SHP77 treated with DMSO at 0.1 percent for 48 hours (cell line): ENCODE results near the gene MIPEP.

Experiments
- DNase-seq: peaks from one replicate; lab custom pipeline; 2025; lab: John Stamatoyannopoulos, UW

Gene MIPEP

DNA sequence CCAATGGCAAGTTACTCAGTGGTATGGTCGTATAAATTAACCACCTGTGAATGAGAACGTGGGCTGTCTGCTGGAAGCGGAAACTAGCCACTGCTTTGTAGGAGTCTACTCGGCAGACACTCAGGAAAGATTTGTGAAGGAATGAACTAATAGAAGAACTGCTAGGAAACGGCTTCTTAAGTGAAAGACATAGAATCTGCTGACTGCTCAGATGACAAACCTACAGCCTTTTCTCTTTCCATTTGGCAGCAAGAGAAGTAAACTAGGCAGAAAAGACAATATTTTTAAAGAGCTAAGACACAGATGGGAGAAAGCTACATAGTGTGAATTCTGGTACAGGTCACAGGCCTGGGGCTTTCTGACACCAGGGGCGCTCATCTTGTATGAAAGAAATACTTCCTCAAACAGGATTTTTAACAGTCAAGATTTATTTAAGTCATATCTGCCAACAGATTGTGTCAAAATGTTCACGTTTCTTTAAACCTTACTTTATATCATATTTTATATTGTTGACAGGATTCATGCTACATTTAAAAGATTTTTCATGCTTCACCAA is 78.4 kb downstream of the MIPEP start:
- DNase-seq, result no peak

DNA sequence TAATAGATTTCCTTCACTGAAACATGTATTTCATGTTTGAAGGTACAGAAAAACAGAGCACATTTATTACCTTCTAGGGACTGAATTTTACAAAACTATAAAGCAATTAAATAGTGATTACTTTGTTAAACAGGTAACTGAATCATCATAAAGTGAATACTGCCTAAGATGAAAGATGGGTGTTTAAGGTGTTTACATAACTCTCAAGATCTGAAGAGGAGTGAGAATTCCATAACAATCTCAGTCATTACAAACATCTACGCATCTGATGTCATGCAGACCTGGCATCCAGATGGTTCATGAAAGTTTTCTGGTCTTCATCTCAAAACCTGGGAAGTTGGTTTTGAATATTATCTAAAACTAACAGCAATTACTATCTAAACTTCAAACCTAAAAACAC is 80.4 kb downstream of the MIPEP start:
- DNase-seq, result no peak

DNA sequence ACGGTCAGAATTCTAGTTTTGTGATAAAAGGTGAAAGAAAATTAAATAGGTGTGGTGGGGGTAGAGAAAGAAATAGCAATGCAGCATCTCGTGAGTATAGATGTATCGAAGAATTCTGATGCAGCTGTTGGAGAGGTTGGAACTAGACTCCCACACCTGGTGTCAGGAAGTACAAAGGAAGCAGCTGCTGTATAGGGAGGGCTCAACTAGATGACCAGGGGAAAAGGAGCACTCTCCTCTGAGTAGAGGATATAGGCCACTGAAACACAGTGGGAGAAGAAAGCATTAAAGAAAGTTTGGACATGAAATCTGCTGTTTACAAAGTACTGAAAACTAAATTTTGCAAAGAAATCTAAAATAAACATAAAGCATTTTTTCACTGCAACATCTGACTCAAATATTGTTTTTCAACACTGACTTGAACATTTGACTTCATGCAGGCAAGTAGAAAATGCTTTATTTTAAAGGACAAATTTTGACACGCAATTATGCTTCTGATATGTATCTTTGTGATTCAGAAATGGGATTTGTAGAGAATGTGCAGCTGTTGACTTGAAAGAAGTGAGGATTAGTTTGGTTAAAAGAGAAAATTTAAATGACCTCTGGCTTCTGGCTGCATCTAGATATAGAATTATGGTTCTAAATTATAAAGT is 82.2 kb downstream of the MIPEP start:
- peak; percentile 33 for DNase-seq

DNA sequence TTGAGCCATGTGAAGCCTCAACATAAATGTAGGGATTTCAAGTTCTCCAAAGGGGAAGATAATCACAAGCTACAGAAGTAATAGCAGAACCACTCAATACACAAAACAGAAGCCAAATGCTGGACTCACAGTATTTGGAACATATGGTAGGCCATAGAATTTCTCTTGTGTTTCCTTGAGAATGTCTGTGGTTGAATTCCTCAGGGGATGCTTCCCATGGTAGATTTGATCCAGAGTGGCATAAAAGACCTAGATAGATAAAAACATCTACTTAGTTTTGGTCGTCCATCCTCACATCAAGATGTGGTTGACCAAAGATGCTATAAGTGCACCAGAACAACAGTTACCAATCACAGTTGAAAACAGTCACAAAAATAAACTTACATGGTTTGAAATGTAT is 83.4 kb downstream of the MIPEP start:
- DNase-seq, result no peak

DNA sequence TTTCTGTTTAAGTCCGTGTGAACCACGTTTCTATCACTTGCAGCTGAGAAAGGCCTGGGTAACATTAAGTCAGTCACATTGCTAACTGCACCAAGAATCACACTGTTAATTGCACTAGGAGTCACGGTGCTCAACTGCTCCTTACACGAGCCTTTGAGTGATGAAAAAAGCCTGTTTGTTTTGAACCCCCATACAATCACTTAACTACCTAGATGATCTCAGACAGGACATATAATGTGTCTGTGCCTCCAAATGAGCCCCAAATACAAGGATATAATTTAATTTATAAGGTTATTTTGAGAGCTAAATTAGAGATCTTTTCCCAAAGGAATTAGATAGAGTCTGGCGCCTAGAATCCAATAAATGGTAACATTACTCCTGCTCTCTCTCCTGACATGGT is 84.1 kb downstream of the MIPEP start:
- DNase-seq, result no peak

DNA sequence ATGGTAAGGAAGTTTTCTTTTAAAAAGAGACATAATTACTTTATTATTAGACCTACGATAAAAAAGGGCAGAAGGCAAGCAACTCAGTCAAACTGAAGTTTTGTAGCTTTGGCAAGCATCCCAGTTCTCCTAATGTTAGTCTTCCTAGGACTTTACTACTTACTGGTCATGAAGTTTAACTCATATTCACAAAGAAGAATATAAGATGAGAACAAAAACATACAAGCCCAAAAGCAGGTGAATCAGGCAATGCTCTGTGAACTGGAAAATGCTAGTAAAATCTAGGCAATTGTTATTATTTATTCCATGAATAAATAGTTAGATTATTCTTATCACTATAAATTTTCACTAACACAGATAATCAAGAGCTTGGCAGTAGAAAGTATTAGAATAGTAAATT is 85.0 kb downstream of the MIPEP start:
- no peak for DNase-seq

DNA sequence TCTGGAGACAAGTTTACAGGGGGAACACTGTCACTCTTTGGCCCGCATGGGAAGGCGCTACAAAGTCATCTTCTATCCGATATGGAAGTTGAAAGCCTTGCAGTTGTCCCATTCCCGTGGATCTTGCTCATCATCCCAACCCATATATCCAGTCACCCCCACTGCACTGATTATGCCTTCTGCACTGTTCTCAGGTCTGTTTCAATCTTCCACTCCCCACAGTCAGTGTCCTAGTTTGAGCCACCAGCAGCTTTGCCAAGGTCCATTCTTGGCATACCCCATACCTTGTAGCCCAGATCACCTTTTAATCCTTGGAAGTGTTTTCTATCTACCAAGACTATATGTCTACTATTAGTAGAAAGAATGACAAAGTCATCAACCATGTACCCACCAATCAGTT is 88.1 kb downstream of the MIPEP start:
- no peak for DNase-seq

DNA sequence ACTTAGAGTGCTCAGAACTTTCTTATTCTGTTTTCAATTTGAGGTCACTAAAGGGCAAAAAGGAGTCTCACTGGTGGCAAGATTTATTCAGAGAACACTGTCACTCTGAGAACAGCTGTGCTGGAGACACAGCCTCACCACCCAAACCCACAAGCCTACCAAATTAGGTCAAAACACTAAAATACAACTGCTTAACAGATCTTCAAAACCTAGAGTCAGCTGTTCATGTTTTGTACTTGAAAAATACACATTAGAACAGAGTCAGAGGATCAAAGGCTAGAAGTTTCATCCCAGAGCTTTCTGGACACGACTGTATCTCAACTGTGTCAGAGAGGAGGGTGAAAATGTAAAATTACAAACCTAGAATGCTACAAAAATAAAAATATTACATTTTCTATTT is 89.3 kb downstream of the MIPEP start:
- DNase-seq, result no peak

DNA sequence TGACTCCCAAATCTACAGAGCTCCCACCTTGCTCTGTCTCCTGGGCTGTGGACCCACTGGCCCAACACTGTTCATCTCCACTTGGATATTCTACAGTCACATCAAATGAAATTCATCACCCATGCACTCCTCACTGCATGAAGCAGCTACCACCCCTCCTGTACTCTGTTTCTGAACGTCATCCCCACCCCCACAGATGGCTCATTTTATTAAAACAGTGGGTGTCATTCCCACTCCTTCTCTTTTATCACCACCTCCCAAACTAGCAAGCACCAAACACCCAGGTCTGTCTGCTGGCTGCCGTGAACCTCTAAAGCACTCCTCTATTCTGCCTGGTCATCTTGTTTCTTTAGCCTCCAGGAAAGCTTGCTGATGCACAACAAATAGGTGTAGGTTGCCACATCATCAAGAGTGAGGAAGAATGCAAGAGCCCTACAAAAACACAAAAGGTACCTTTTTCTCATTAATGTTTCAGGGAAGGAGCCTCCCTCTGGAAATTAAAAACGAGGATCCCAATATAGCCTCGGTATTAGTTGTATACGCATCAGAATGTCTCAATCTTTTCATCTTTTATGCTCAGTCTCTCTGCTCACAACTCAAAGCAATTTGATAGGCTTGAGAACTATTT is 91.8 kb downstream of the MIPEP start:
- DNase-seq, result no peak

DNA sequence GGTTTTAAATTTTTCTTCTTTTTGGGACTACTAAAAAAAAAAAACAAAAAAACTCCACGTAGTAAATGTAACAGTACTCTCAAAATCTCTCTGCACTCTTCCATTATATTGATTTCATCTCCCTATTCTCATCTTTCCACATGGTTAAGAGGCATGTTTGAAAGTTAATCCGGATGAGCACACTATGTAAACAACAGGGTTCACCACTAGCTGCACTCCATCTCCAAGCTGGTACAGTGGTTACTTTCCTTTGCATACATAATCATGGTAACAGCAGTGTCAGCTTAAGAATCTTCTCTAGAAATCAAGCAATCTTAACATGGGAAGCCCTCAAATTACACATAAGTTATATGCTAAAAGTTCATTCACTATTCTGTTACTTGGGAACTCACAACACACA is 92.6 kb downstream of the MIPEP start:
- peak; percentile 34 for DNase-seq

DNA sequence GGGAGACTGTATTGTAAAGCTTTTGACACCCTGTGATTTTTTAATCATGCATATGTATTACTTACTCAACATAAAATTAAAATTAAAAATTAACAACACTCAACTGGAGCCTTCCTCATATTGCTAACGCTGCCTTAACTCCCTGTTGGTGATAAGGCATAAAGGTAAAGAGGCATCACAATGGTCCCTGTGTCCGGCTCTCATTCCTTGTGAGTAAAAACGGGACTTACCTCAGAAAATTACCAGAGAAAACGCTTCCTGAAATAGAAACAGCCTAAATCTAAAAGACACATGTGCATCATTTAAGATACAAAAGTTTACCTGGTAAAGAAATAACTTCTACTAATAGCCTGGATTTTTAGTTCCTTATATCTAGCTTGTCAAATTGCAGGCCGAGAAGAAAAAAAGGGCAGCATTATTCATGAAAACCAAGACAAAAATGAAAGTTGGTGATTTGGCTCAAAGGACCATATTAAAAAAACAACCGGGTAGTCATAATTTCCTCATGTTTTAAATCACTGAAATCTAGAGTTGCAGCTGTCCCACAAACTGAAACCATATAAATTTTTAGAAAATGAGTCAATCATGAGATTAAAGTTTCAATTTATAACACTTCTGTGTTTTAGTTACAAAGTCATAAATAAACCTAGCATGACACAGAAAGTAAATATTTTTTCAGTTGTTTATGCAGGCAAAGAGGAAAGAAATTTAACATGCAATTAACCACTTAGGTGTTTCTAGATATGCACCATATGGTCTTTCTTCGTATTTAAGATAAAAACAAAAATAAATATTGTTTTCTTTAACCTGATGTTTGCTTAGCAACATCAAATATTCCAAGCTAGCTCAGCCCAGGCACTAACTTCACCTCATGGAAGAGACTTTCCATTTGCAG is 94.7 kb downstream of the MIPEP start:
- no peak for DNase-seq

DNA sequence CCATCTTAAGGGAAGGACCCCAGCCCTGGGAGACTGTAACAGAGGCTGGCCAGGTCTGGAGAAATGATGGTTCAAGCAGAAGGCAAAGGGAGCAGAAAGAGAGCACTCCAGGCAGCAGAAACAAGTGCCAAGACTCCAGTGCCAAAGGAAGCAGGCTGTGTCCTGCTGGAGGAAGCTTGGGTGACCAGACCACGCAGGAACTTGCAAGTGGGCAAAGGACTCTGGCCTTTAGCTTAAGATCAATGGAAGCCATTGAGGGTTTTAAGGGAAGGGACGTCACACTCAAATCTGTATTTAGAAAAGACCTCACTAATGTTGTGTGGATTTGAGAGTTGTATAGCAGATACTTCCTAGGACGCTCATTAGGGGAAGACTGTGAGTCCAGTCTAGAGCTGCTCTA is 95.5 kb downstream of the MIPEP start:
- no peak for DNase-seq

DNA sequence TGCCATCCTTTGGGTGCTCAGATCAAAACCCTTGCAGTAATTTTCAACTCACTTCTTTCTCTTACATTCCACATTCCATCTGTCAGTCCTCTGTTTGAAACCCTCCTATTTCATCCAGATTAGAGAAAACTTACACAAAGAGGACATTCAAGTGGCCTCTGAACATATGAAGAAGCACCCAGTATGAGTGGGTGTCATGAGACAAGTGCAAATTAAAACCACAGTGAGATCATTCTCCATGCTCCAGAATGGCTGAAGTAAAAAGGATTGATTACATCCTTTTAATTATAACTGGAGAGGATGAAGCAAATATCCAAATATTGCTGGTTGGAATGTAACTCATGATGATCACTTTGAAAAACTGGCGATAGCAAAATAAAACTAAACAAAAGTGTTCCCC is 96.5 kb downstream of the MIPEP start:
- DNase-seq, result no peak

DNA sequence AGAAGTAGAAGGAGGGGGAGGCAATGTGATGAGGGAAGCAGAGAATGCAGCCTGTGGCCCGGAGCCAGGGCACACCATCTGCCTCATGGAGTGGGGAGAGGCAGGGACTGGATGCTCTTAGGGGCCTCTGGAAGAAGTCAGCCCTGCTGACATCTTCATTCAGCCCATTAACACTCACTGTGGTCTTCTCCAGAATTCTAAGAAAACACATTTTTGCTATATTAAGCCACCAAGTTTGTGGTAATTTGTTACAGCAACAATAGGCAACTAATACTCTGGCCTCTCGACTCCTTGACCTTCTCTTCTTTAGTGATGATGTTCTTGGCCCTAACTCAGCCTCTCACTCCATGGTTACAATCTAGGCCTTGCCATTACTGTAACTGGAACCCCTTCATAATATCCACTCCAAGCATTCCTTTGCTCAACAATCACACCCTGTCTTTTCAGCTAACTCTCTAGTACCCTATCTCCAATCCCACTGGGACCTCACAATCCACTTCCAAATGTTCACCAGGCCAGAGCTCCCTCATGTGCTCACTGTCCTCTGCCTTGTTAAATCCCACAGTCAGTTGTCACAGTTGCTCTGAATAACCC is 98.5 kb downstream of the MIPEP start:
- no peak for DNase-seq

DNA sequence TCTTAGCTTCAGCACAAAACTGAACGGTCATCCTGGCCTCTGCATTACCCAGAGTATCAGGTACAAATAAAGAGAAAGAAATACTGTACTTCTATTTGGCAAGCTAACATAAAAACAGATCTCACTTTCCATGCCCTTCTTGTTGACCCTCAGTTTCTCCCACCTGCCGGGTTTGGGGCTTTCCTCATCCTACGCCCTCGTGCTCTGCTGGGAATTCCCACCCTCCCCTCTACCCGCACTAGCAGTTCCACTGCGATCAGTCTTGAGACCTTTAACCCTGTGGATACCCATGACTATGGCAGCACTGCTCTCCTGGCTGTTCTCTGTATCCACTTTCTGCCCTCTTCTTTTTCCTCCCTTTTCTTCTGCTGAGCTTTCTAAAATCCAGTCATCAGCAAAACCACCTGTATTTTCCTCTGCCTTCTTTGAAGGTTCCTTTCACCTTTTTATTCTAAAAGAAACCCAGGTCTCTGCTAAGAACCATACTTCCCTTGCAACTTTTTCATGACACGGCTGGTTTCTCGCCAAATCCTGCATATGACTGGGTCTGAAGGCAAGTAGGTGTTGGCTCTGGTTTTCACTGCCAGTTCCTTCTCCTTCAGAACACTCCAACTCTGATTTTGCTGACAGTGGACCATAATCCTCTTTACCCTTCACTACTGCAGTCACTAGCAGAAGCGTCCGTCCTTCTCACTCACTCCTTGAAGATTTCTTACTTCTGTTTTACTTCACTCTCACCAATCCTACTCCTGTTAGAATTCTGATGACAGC is 99.4 kb downstream of the MIPEP start:
- no peak for DNase-seq

DNA sequence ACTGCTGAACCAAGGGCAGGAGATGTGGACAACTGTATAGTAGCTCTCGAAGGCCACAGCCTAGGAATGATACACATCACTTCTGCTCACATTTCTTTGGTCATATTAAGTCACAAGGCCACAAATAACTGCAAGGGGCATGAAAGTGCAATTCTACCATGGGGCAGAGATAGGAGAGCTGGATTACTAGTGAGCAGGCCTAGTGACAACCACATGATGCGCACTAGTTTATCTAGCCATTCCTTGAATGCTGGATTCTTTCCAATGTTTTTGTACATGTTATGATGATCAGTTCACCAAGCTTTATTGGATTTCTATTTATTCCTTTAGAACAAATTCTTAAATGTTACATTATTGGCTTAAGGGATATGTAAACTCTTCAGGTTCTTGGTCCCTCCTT is 100.7 kb downstream of the MIPEP start:
- no peak for DNase-seq

DNA sequence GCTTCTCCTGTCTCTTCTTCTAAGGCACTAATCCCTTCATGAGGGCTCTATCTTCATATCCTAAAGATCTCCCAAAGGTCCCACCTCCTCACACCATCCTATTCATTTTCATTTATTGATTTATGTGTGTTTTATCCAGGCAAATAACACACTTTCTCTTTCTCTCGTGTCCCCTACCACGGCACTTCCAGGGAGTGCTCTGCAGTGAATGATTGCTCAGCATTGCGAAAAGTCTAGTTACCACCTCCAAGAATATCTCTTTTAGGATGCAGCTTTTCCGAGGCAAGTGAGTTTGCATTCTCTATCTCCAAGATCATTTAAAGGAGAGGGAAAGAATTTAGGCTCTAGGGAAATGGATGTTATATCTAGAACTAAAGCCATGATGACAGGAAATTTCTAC is 101.7 kb downstream of the MIPEP start:
- no peak for DNase-seq

DNA sequence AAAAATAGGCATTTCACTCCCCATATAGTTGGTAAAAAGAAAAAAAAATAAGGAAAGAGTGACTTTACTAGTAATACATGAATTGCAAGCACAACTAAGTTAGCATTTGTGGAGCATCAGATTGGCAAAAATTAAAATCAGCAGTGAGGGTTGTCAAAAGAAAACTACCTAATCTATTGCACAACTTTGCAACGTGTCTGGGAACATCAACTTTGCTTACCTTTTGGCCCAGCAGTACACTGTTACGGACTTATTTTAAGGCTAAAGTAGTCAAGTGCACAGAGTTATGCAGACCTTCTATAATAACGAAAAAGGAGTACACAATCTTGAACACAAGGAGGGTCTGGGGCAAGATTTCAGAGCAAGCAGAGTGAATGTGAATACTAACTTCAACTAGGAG is 102.6 kb downstream of the MIPEP start:
- DNase-seq, result no peak

DNA sequence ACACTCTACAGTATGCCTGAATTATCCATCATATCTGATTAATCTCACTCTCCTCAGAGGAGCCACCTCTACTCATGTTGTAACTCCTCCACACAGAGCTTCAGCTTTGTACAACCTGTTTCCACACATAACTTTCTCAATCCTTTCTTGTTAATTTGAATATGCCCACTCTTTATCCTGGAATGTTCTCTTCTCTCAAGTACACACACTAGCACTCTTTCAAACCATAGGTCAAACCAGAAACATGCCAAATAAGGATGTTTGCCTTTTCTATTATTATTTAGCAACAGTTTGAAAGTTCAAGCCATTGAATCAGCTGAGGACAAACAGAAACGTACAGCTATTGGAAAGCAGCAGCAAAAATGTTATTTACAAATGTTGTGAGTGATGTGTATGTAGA is 110.3 kb downstream of the MIPEP start:
- no peak for DNase-seq

DNA sequence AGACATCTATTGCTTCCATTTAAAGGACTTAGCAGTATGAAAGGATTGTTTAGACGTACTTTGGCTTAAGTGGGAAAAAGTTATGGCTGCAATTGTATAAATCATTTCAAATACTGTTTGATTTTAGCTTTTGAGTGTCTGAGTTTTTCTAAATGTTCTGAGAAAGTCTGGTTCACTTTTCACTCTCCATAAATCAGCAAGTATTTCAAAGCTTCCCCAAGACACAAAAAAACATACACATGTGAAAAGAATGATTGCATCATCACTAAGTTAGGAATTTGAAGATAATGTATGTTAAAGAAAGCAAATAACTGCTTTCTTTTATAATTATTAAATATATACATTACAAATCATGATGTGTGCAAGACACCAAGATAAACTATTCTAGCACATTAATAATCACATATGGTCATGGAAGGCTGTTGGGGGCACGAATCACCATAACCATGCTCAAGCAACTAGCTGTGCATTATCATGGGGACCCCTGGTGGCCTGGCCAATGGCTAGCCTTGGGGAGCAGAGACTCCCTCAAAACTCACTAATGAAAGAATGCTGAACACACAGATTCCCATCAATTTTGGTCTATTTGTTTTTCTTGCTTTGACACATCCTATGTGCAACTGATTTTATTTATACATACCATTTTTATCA is 111.1 kb downstream of the MIPEP start:
- no peak for DNase-seq

DNA sequence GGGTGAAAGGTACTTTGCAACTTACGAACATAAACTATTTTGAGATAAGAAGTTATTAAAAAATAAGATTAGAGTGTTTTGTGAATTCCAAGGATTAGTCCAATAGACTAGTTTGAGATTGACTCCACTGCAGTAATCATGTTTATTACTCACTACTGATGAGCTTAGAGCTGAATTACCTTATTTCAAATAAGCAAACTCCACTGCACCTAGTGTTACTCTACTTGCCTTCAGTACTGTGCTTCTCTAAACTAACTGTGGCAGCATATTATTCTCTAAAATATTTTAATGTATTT is 111.7 kb downstream of the MIPEP start:
- DNase-seq, result no peak
